PC-9 (cell line): ENCODE results near the gene SLC9A9.

Experiments
- EZH2 ChIP-seq: fragments of 200-600 bp; sonication (generic); IDR thresholded peaks from 2 replicates; pipeline ENCODE4 v1.8.0; 2017; ENCODE audit warnings: antibody characterized with exemption, low read depth
- TF ChIP-seq, protein P1 (sequence below): fragments of 200-600 bp; sonication (generic); conservative IDR thresholded peaks from 2 replicates; pipeline ENCODE4 v1.6.1; 2017; ENCODE audit warnings: mixed run types, antibody characterized with exemption, mild to moderate bottlenecking, moderate library complexity

- no peak for TF ChIP-seq EZH2
- TF ChIP-seq, protein P1, sequence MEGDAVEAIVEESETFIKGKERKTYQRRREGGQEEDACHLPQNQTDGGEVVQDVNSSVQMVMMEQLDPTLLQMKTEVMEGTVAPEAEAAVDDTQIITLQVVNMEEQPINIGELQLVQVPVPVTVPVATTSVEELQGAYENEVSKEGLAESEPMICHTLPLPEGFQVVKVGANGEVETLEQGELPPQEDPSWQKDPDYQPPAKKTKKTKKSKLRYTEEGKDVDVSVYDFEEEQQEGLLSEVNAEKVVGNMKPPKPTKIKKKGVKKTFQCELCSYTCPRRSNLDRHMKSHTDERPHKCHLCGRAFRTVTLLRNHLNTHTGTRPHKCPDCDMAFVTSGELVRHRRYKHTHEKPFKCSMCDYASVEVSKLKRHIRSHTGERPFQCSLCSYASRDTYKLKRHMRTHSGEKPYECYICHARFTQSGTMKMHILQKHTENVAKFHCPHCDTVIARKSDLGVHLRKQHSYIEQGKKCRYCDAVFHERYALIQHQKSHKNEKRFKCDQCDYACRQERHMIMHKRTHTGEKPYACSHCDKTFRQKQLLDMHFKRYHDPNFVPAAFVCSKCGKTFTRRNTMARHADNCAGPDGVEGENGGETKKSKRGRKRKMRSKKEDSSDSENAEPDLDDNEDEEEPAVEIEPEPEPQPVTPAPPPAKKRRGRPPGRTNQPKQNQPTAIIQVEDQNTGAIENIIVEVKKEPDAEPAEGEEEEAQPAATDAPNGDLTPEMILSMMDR: no peak
Measured at GRCh38 chr3:143480344-143480743, 367.9 kb downstream of the SLC9A9 start.
